ENCODE measurements around the gene CROCC2.

CROCC2 gene

GRCh38 chr2:240893363-240893844 is 12.7 kb upstream of the CROCC2 start:
- no peak for DNase-seq
- Histone ChIP-seq H3K4me1 (ENCODE audit: insufficient read depth, low read length) (no peaks in the 10 kb centered on the region), H3K4me2 (ENCODE audit: insufficient read depth, low read length) (no peak overlapping the region), H3K79me2 (ENCODE audit: insufficient read depth, low read length) (no peaks in the 10 kb centered on the region), H3K9me3 (ENCODE audit: insufficient read depth, low read length, severe bottlenecking) (no peaks in the 10 kb centered on the region), H3K27ac (ENCODE audit: low read length) (no peak overlapping the region), H2AFZ (ENCODE audit: low read depth, low read length) (no peak overlapping the region), H3K36me3 (ENCODE audit: insufficient read depth, low read length) (no peaks in the 10 kb centered on the region), H3K9ac (ENCODE audit: low read depth, low read length) (no peak overlapping the region), H3K4me3 (ENCODE audit: low read depth in 1 of 2, low read length in 2 of 2) (no peak overlapping the region), H3K27me3 (ENCODE audit: insufficient read depth, low read length, poor library complexity) (peaks cover 4% of the 10 kb centered on the region), H4K20me1 (ENCODE audit: insufficient read depth, low read length) (peaks cover 5% of the 10 kb centered on the region; the same call in 1 of the 2 replicates)
- ATAC-seq (ENCODE audit: insufficient read depth, low read depth) = no peak
- no peak for TF ChIP-seq CTCF (IDR thresholded peaks at IDR 0.05; ENCODE audit: borderline replicate concordance, extremely low read depth, low read length, poor library complexity, severe bottlenecking)
- TF ChIP-seq EZH2 (IDR thresholded peaks at IDR 0.05; ENCODE audit: borderline replicate concordance, low read depth, low read length, severe bottlenecking) = no peak

- DNase-seq = no peak
- H3K4me3 ChIP-seq (ENCODE audit: low read depth in 1 of 2, low read length in 2 of 2) = no peak overlapping the region
- no peak for ATAC-seq (ENCODE audit: insufficient read depth, low read depth)
- H3K9me3 ChIP-seq (ENCODE audit: insufficient read depth, low read length, severe bottlenecking) = no peaks in the 10 kb centered on the region
- H3K4me2 ChIP-seq (ENCODE audit: insufficient read depth, low read length) = no peak overlapping the region
- H3K4me1 ChIP-seq (ENCODE audit: insufficient read depth, low read length) = no peaks in the 10 kb centered on the region
- no peak overlapping the region for H3K9ac ChIP-seq (ENCODE audit: low read depth, low read length)
- TF ChIP-seq EZH2 (IDR thresholded peaks at IDR 0.05; ENCODE audit: borderline replicate concordance, low read depth, low read length, severe bottlenecking) = no peak
- TF ChIP-seq CTCF (IDR thresholded peaks at IDR 0.05; ENCODE audit: borderline replicate concordance, extremely low read depth, low read length, poor library complexity, severe bottlenecking) = no peak
- H2AFZ ChIP-seq (ENCODE audit: low read depth, low read length) = no peak overlapping the region
- H3K36me3 ChIP-seq (ENCODE audit: insufficient read depth, low read length) = no peaks in the 10 kb centered on the region
- no peaks in the 10 kb centered on the region for H3K79me2 ChIP-seq (ENCODE audit: insufficient read depth, low read length)
- peaks cover 4% of the 10 kb centered on the region for H3K27me3 ChIP-seq (ENCODE audit: insufficient read depth, low read length, poor library complexity)
- H4K20me1 ChIP-seq (ENCODE audit: insufficient read depth, low read length) = peaks cover 5% of the 10 kb centered on the region; the same call in 1 of the 2 replicates
- H3K27ac ChIP-seq (ENCODE audit: low read length) = no peak overlapping the region
These were observed 12.1 kb upstream of the CROCC2 start for GRCh38 chr2:240894006-240894405.

- no peak overlapping the region for H2AFZ ChIP-seq (ENCODE audit: low read depth, low read length)
- H3K79me2 ChIP-seq (ENCODE audit: insufficient read depth, low read length) = no peaks in the 10 kb centered on the region
- no peak overlapping the region for H3K27ac ChIP-seq (ENCODE audit: low read length)
- H4K20me1 ChIP-seq (ENCODE audit: insufficient read depth, low read length) = peaks cover 5% of the 10 kb centered on the region; the same call in 1 of the 2 replicates
- no peak overlapping the region for H3K9ac ChIP-seq (ENCODE audit: low read depth, low read length)
- DNase-seq (no peak), ATAC-seq (ENCODE audit: insufficient read depth, low read depth) (no peak)
- H3K4me2 ChIP-seq (ENCODE audit: insufficient read depth, low read length) = no peak overlapping the region
- TF ChIP-seq CTCF (IDR thresholded peaks at IDR 0.05; ENCODE audit: borderline replicate concordance, extremely low read depth, low read length, poor library complexity, severe bottlenecking) = no peak
- no peak for TF ChIP-seq EZH2 (IDR thresholded peaks at IDR 0.05; ENCODE audit: borderline replicate concordance, low read depth, low read length, severe bottlenecking)
- no peak overlapping the region for H3K4me3 ChIP-seq (ENCODE audit: low read depth in 1 of 2, low read length in 2 of 2)
- no peaks in the 10 kb centered on the region for H3K36me3 ChIP-seq (ENCODE audit: insufficient read depth, low read length)
- H3K27me3 ChIP-seq (ENCODE audit: insufficient read depth, low read length, poor library complexity) = peaks cover 4% of the 10 kb centered on the region
- H3K9me3 ChIP-seq (ENCODE audit: insufficient read depth, low read length, severe bottlenecking) = no peaks in the 10 kb centered on the region
- H3K4me1 ChIP-seq (ENCODE audit: insufficient read depth, low read length) = no peaks in the 10 kb centered on the region
These were observed 11.1 kb upstream of the CROCC2 start for GRCh38 chr2:240894836-240895558.

Measured in DND-41 (cell line).